H1 (cell line): ENCODE data around the gene YRDC. TPM values are rescaled to one million over a fixed set of nuclear protein-coding genes. Genes with fewer than 3 reads are reported as not detected.
A peak's percentile ranks its signal among the peaks of the same experiment; 100 is the strongest.

Experiments used
- CHD7 ChIP-seq: fragments of 300-600 bp; sonication (generic); IDR thresholded peaks from 2 replicates; pipeline ENCODE4 v1.7.1; 2012; ENCODE audit warnings: low read length, moderate library complexity, mild to moderate bottlenecking, inconsistent platforms; ENCODE audit not compliant: insufficient replicate concordance
- CREB1 ChIP-seq: IDR thresholded peaks from 2 replicates; pipeline ENCODE4 v1.6.1; 2012; ENCODE audit warnings: inconsistent platforms
- EGR1 ChIP-seq: IDR thresholded peaks from 2 replicates; pipeline ENCODE4 v1.6.1; 2011; ENCODE audit warnings: low read depth, low read length, borderline replicate concordance
- GABPA ChIP-seq: IDR thresholded peaks from 2 replicates; pipeline ENCODE4 v1.6.1; 2011; ENCODE audit warnings: mild to moderate bottlenecking, low read length, moderate library complexity, borderline replicate concordance; ENCODE audit not compliant: insufficient read depth
- MAX ChIP-seq: IDR thresholded peaks from 2 replicates; pipeline ENCODE4 v1.6.1; 2012; ENCODE audit warnings: inconsistent platforms
- POLR2A ChIP-seq, 2 experiments: IDR thresholded peaks; 1 replicate in 1 of 2; 2 replicates in 1 of 2; pipeline ENCODE4 v1.6.1; 2011; ENCODE audit warnings: low read depth in 2 of 2, low read length in 2 of 2, mild to moderate bottlenecking in 2 of 2; ENCODE audit errors: control extremely low read depth in 1 of 2
- POLR2AphosphoS5 ChIP-seq: IDR thresholded peaks from 2 replicates; pipeline ENCODE4 v1.6.1; 2011; ENCODE audit warnings: low read depth, low read length
- TAF1 ChIP-seq: IDR thresholded peaks from 2 replicates; pipeline ENCODE4 v1.6.1; 2011; ENCODE audit warnings: mild to moderate bottlenecking, low read depth, low read length
- TBP ChIP-seq: IDR thresholded peaks from 2 replicates; pipeline ENCODE4 v1.6.1; 2011; ENCODE audit warnings: low read depth, low read length, improper control_type of control experiment
- polyA plus RNA-seq, 7 experiments: library from polyadenylated mRNA; depleted of rRNA in 3 of 7; stranded (reverse) in 5 of 7; unstranded in 2 of 7; fragments of >200 nt in 5 of 7; fragments of 200-250 nt in 2 of 7; gene quantifications; 1 replicate in 5 of 7; 2 replicates in 1 of 7; 4 replicates in 1 of 7; pipeline versions ENCODE4 v1.2.1 to v1.2.3, GENCODE V29; 2011 to 2013; ENCODE audit warnings: missing spikeins in 2 of 7, mixed read lengths in 2 of 7
- total RNA-seq: library from RNA; stranded (reverse); fragmentation: NEBNext Ultra II Directional; extraction: Animal tissue kit (Norgen Biotek cat#: 25700); gene quantifications from 2 replicates; pipeline ENCODE4 v1.2.1, GENCODE V29; 2021

YRDC gene
- total and polyA plus RNA-seq, 2 of the 8 experiments (the other 6 are each of a cell fraction or from before 2014, with no cell fraction given): 21.1 to 21.6 TPM

GRCh38 chr1:37807555-37808368 is at the start of gene YRDC, which contains the start of gene C1orf122 (continued):
- TF ChIP-seq GABPA (peak; percentile 92), POLR2A (IDR thresholded peaks at IDR 0.05; ENCODE audit: control extremely low read depth in 1 of 2, low read depth in 2 of 2, low read length in 2 of 2) (peak; percentile 93), EGR1 (peak; percentile 26; the same call in 1 of the 2 replicates), MAX (peak; percentile 74), POLR2AphosphoS5 (peak; percentile 70; the same call in 1 of the 2 replicates), TAF1 (peak; percentile 77), TBP (peak; percentile 65), CREB1 (peak; percentile 84), CHD7 (no peak)
